ENCODE results near the gene CCDC92B. TPM values are rescaled to one million over a fixed set of nuclear protein-coding genes. Genes with fewer than 3 reads are reported as not detected.
A peak's percentile ranks its signal among the peaks of the same experiment; 100 is the strongest.

CCDC92B gene
- total and polyA plus RNA-seq, 9 of the 15 experiments (the other 6 are each of a cell fraction or from before 2014, with no cell fraction given): not detected

GRCh38 chr17:2701996-2702741 is 47.3 kb downstream of the CCDC92B start (continued):
- TF ChIP-seq ZBTB33 (CRISPR knock-in tag; IDR thresholded peaks at IDR 0.05) (peak; percentile 54; the same call in 1 of the 2 replicates), ARNT (IDR thresholded peaks at IDR 0.05) (no peak), BCLAF1 (IDR thresholded peaks at IDR 0.05; ENCODE audit: borderline replicate concordance in 1 of 2, control insufficient read depth in 1 of 2, low read depth in 2 of 2, low read length in 1 of 2) (no peak), RCOR1 (IDR thresholded peaks at IDR 0.05; ENCODE audit: borderline replicate concordance in 1 of 2, low read depth in 2 of 2, low read length in 2 of 2) (no peak), CTCF (IDR thresholded peaks at IDR 0.05 in 2 of 3, conservative IDR thresholded peaks at IDR 0.05 in 1 of 3; ENCODE audit: insufficient read depth in 2 of 3, low read depth in 1 of 3, low read length in 3 of 3) (peak in 2 of 3 experiments; percentile 22 to 33; a peak in 2 of 6 replicates)
